ENCODE data around the gene TSKU.
"Not testable (repeated sequence)": the region's sequence is repeated elsewhere in the genome, so short reads cannot be mapped to it uniquely, and the experiment has no call there.

DNA sequence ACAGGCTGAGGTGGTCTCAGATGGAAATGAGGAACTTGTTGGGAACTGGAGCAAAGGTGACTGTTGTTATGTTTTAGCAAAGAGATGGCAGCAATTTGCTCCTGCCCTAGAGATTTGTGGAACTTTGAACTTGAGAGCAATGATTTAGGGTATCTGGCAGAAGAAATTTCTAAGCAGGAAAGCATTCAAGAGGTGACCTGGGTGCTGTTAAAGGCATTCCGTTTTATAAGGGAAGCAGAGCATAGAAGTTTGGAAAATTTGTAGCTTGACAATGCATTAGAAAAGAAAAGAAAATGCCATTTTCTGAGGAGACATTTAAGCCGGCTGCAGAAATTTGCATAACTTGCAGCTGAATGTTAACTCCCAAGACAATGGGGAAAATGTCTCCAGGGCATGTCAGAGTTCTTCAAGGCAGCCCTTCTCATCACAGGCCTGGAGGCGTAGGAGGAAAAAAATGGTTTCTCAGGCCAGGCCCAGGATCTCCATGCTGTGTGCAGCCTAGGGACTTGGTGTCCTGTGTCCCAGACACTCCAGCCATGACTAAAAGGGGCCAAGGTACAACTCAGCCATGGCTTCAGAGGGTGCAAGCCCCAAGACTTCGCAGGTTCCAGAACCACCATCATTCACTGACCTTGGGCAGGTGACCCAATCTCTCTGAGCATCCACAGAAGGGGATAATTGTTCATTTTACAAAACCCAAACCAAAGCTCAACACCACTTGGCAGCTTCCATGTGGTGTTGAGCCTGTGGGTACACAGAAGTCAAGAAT is 8.0 kb downstream of the TSKU start:
- not testable (repeated sequence) for TF ChIP-seq POLR2AphosphoS5 (IDR thresholded peaks at IDR 0.05; ENCODE audit: low read depth); NANOG (IDR thresholded peaks at IDR 0.05; ENCODE audit: borderline replicate concordance); EZH2phosphoT487 (IDR thresholded peaks at IDR 0.05; ENCODE audit: unreplicated experiment); STAT1 (IDR thresholded peaks at IDR 0.05; ENCODE audit: unreplicated experiment); ZNF114 (CRISPR knock-in tag; IDR thresholded peaks at IDR 0.05); CREB1 (CRISPR knock-in tag; IDR thresholded peaks at IDR 0.05; ENCODE audit: low read depth); EZH2 (IDR thresholded peaks at IDR 0.05; ENCODE audit: low read depth, unreplicated experiment)
- TF ChIP-seq, protein P1, sequence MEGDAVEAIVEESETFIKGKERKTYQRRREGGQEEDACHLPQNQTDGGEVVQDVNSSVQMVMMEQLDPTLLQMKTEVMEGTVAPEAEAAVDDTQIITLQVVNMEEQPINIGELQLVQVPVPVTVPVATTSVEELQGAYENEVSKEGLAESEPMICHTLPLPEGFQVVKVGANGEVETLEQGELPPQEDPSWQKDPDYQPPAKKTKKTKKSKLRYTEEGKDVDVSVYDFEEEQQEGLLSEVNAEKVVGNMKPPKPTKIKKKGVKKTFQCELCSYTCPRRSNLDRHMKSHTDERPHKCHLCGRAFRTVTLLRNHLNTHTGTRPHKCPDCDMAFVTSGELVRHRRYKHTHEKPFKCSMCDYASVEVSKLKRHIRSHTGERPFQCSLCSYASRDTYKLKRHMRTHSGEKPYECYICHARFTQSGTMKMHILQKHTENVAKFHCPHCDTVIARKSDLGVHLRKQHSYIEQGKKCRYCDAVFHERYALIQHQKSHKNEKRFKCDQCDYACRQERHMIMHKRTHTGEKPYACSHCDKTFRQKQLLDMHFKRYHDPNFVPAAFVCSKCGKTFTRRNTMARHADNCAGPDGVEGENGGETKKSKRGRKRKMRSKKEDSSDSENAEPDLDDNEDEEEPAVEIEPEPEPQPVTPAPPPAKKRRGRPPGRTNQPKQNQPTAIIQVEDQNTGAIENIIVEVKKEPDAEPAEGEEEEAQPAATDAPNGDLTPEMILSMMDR (conservative IDR thresholded peaks at IDR 0.05; ENCODE audit: low read depth in 2 of 2), result not testable (repeated sequence)
- TF ChIP-seq, protein P2, sequence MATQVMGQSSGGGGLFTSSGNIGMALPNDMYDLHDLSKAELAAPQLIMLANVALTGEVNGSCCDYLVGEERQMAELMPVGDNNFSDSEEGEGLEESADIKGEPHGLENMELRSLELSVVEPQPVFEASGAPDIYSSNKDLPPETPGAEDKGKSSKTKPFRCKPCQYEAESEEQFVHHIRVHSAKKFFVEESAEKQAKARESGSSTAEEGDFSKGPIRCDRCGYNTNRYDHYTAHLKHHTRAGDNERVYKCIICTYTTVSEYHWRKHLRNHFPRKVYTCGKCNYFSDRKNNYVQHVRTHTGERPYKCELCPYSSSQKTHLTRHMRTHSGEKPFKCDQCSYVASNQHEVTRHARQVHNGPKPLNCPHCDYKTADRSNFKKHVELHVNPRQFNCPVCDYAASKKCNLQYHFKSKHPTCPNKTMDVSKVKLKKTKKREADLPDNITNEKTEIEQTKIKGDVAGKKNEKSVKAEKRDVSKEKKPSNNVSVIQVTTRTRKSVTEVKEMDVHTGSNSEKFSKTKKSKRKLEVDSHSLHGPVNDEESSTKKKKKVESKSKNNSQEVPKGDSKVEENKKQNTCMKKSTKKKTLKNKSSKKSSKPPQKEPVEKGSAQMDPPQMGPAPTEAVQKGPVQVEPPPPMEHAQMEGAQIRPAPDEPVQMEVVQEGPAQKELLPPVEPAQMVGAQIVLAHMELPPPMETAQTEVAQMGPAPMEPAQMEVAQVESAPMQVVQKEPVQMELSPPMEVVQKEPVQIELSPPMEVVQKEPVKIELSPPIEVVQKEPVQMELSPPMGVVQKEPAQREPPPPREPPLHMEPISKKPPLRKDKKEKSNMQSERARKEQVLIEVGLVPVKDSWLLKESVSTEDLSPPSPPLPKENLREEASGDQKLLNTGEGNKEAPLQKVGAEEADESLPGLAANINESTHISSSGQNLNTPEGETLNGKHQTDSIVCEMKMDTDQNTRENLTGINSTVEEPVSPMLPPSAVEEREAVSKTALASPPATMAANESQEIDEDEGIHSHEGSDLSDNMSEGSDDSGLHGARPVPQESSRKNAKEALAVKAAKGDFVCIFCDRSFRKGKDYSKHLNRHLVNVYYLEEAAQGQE (IDR thresholded peaks at IDR 0.05; ENCODE audit: unreplicated experiment), result not testable (repeated sequence)
- TF ChIP-seq, protein P3, sequence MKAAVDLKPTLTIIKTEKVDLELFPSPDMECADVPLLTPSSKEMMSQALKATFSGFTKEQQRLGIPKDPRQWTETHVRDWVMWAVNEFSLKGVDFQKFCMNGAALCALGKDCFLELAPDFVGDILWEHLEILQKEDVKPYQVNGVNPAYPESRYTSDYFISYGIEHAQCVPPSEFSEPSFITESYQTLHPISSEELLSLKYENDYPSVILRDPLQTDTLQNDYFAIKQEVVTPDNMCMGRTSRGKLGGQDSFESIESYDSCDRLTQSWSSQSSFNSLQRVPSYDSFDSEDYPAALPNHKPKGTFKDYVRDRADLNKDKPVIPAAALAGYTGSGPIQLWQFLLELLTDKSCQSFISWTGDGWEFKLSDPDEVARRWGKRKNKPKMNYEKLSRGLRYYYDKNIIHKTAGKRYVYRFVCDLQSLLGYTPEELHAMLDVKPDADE (IDR thresholded peaks at IDR 0.05), result not testable (repeated sequence)

Data from GM23338 (cell line).